HG02588 (cell line): ENCODE measurements around the gene RBM4B.

Source experiments
- ATAC-seq: cut with Tn5 transposase; IDR thresholded peaks from one replicate; pipeline ENCODE4 v1.9.1; 2021; ENCODE audit warnings: mild to moderate bottlenecking, moderate library complexity; ENCODE audit not compliant: unreplicated experiment

RBM4B gene

DNA sequence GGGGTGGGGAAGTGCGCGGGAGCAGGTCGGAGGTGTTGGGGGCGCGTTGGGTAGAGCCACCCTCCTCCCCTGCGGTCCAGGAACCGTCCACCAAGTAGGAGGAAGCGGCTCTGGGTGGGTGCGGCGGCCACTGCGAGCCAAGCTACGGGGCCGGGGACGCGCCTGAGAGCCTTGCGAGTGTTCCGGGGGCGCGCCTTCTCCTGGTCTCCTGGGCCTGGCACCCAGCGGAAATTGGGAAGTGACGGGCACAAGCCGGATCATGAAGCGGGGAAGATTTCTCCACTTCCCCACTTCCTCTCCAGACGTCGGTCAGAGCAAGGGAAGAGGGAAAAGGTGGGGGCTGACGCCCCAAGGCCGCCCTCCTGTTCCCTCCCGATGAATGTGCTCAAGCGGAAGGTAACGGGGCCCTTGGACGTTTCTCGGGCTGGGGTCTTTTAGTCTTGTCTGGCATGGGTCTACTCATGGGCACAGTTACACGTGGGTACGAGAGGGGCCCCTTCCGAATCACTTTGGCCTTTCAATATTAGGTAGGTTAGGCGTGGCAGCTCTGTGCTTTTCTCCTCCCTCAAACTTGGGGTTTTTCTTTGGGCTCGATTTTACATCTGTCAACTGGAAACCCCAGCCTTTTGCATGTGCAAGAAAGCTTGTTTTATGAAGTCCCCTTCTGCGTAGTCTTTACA, 60.4 kb downstream of the RBM4B start:
- no peak for ATAC-seq

DNA sequence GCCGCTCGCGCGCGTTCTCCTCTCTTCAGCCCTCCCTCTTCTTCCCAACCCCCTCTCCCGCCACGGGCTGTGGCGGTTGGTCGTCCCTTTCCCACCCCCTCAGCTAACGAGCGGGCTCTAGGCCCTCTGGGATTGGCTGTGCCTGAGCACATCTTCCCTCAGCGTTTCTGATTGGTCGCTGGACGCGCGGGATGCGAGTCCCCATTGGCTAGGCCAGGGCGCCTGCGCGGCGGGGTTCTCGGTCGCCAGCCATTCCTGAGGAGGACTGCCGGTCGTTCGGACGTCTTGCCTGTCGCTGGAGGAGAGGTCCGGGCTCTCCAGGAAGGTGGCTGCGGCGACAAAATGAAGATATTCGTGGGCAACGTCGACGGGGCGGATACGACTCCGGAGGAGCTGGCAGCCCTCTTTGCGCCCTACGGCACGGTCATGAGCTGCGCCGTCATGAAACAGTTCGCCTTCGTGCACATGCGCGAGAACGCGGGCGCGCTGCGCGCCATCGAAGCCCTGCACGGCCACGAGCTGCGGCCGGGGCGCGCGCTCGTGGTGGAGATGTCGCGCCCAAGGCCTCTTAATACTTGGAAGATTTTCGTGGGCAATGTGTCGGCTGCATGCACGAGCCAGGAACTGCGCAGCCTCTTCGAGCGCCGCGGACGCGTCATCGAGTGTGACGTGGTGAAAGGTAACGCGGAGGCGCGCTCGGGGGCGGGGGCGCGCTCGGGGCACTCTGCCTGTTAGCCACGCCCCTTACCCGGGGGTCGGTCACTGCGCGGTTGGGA, 61.1 kb downstream of the RBM4B start, which contains the start of gene RBM14:
Gene RBM14 (plus strand): TSS at position 252 of the 776 bp plus-strand sequence. CDS start 91 bp downstream, at position 343.
- ATAC-seq = peak; percentile 89
